ENCODE results near the gene ITPKB.

GRCh38 chr1:226660410-226661182 is 78.5 kb downstream of the ITPKB start:
- TF ChIP-seq, protein P1, sequence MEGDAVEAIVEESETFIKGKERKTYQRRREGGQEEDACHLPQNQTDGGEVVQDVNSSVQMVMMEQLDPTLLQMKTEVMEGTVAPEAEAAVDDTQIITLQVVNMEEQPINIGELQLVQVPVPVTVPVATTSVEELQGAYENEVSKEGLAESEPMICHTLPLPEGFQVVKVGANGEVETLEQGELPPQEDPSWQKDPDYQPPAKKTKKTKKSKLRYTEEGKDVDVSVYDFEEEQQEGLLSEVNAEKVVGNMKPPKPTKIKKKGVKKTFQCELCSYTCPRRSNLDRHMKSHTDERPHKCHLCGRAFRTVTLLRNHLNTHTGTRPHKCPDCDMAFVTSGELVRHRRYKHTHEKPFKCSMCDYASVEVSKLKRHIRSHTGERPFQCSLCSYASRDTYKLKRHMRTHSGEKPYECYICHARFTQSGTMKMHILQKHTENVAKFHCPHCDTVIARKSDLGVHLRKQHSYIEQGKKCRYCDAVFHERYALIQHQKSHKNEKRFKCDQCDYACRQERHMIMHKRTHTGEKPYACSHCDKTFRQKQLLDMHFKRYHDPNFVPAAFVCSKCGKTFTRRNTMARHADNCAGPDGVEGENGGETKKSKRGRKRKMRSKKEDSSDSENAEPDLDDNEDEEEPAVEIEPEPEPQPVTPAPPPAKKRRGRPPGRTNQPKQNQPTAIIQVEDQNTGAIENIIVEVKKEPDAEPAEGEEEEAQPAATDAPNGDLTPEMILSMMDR (conservative IDR thresholded peaks at IDR 0.05; ENCODE audit: low read depth, low read length), result no peak
- TF ChIP-seq EZH2phosphoT487 (IDR thresholded peaks at IDR 0.05; ENCODE audit: borderline replicate concordance, low read length), result no peak

Measured in PC-3 (cell line).